A172 (cell line): Measurements from ENCODE around the gene CEP63. TPM values are rescaled to one million over a fixed set of nuclear protein-coding genes. Genes with fewer than 3 reads are reported as not detected.

Experiments
- DNase-seq: peaks from one replicate; pipeline ENCODE4 v3.0.0-alpha.2; 2015; ENCODE audit warnings: low spot score
- total RNA-seq: library from RNA; depleted of rRNA; stranded (reverse); fragments of >200 nt; shearing (Covaris generic); gene quantifications from 2 replicates; pipeline ENCODE4 v1.2.3, GENCODE V29; 2014

Gene CEP63
- total RNA-seq, 1 experiment from 2014 or later, result 26.2 TPM

GRCh38 chr3:134608023-134608770 lies 122.3 kb downstream of the CEP63 start:
- no peak for DNase-seq

GRCh38 chr3:134608771-134609435 lies 123.0 kb downstream of the CEP63 start:
- DNase-seq, result no peak

GRCh38 chr3:134609821-134610431 lies 124.1 kb downstream of the CEP63 start:
- no peak for DNase-seq

- no peak for DNase-seq
Observed at GRCh38 chr3:134610432-134611385, 124.9 kb downstream of the CEP63 start.

- no peak for DNase-seq
Observed at GRCh38 chr3:134611516-134611915, 125.7 kb downstream of the CEP63 start.

GRCh38 chr3:134613006-134613520 lies 127.2 kb downstream of the CEP63 start:
- no peak for DNase-seq

GRCh38 chr3:134614955-134615354 lies 129.1 kb downstream of the CEP63 start:
- DNase-seq, result no peak

GRCh38 chr3:134615743-134616142 lies 129.9 kb downstream of the CEP63 start:
- no peak for DNase-seq

- no peak for DNase-seq
Observed at GRCh38 chr3:134617608-134618477, 132.0 kb downstream of the CEP63 start.

GRCh38 chr3:134618478-134619300 lies 132.8 kb downstream of the CEP63 start:
- DNase-seq, result no peak

GRCh38 chr3:134619301-134619615 lies 133.4 kb downstream of the CEP63 start:
- DNase-seq, result no peak

- DNase-seq, result no peak
Observed at GRCh38 chr3:134619884-134620445, 134.1 kb downstream of the CEP63 start.

GRCh38 chr3:134620476-134621115 lies 134.7 kb downstream of the CEP63 start:
- DNase-seq, result no peak

GRCh38 chr3:134621854-134622253 lies 136.0 kb downstream of the CEP63 start:
- no peak for DNase-seq

- no peak for DNase-seq
Observed at GRCh38 chr3:134622806-134623365, 137.0 kb downstream of the CEP63 start.

GRCh38 chr3:134623615-134624245 lies 137.9 kb downstream of the CEP63 start:
- DNase-seq, result no peak
